HG03103 (cell line): ENCODE measurements around the gene ZNF85.
"Not testable (repeated sequence)": the region's sequence is repeated elsewhere in the genome, so short reads cannot be mapped to it uniquely, and the experiment has no call there.

Source experiments
- ATAC-seq: cut with Tn5 transposase; IDR thresholded peaks from one replicate; pipeline ENCODE4 v1.9.1; 2021; ENCODE audit warnings: low read depth; ENCODE audit not compliant: unreplicated experiment

Gene ZNF85

GRCh38 chr19:20923077-20923871 is at the start of gene ZNF85:
ZNF85 (plus strand) TSS chr19:20923251; CDS start chr19:20923401, 150 bp downstream.
- peak; percentile 91 for ATAC-seq

GRCh38 chr19:20879501-20879900 is 43.5 kb upstream of the ZNF85 start:
- ATAC-seq: no peak

- ATAC-seq: no peak
Observed at GRCh38 chr19:20912973-20913372, 10.1 kb upstream of the ZNF85 start.

GRCh38 chr19:20925481-20925880 is 2.4 kb downstream of the ZNF85 start:
- no peak for ATAC-seq

GRCh38 chr19:20926796-20927195 is 3.7 kb downstream of the ZNF85 start:
- no peak for ATAC-seq

- no peak for ATAC-seq
Observed at GRCh38 chr19:20928371-20928770, 5.3 kb downstream of the ZNF85 start.

- not testable (repeated sequence) for ATAC-seq
Observed at GRCh38 chr19:20936322-20936947, 13.4 kb downstream of the ZNF85 start.

GRCh38 chr19:20952561-20953095 is 29.6 kb downstream of the ZNF85 start:
- ATAC-seq: not testable (repeated sequence)

GRCh38 chr19:20964798-20965197 is 41.7 kb downstream of the ZNF85 start:
- ATAC-seq: no peak

- no peak for ATAC-seq
Observed at GRCh38 chr19:20968092-20968491, 45.0 kb downstream of the ZNF85 start.

GRCh38 chr19:20969498-20969897 is 46.4 kb downstream of the ZNF85 start:
- ATAC-seq: no peak

GRCh38 chr19:20969898-20970297 is 46.8 kb downstream of the ZNF85 start:
- ATAC-seq: no peak

- ATAC-seq: not testable (repeated sequence)
Observed at GRCh38 chr19:20992788-20993187, 69.7 kb downstream of the ZNF85 start.

GRCh38 chr19:20999731-21000352 is 76.8 kb downstream of the ZNF85 start:
- ATAC-seq: peak; percentile 99
